ENCODE results near the gene SPG11.
"Not testable (repeated sequence)": the region's sequence is repeated elsewhere in the genome, so short reads cannot be mapped to it uniquely, and the experiment has no call there.

The SPG11 gene

DNA sequence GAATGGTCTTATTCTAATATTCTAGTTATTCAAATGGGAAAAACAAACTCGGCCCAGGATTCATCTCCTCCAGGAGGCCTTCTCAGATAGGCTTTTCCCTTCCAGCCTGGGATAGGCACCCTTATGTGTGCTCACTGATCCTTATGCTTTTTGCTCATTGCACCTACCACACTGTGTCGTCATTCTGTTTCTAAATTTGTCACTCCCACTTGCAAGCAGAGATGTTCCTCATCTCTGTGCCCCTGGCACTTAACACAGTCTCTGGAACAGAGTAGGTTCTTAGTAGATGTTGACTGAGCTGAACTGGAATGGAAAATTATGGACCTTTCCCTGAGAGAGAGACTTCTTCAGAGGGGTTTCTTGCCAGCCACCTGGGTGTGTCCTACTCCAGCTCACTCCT is 18.7 kb upstream of the SPG11 start:
- no peak for DNase-seq (ENCODE audit: low read depth)

- DNase-seq (ENCODE audit: low read depth) = no peak
Observed at GRCh38 chr15:44676676-44677075, 13.2 kb upstream of the SPG11 start.

GRCh38 chr15:44675911-44676310 is 12.4 kb upstream of the SPG11 start:
- no peak for DNase-seq (ENCODE audit: low read depth)

DNA sequence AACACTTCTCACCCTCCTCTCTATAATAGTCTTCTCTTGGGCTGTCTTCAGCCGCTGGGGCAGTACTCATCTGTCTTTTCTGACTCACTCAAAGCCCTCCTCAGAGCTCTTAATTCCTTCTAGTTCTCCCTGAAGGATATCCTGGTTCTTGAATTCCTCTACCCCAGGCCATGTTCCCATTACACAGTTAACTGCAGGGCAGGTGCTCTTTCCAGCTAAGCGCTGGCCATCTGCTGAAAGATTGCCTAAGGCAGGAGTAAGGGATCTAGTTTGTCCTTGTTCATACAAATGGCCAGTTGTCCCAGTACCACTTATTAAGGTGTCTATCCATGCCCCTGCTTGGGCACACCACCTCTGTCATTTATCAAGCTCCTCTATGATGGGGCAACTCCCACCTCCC is 10.2 kb upstream of the SPG11 start:
- DNase-seq (ENCODE audit: low read depth) = no peak

- DNase-seq (ENCODE audit: low read depth) = no peak
Observed at GRCh38 chr15:44670087-44670950, 6.9 kb upstream of the SPG11 start.

- no peak for DNase-seq (ENCODE audit: low read depth)
Observed at GRCh38 chr15:44668921-44669320, 5.5 kb upstream of the SPG11 start.

DNA sequence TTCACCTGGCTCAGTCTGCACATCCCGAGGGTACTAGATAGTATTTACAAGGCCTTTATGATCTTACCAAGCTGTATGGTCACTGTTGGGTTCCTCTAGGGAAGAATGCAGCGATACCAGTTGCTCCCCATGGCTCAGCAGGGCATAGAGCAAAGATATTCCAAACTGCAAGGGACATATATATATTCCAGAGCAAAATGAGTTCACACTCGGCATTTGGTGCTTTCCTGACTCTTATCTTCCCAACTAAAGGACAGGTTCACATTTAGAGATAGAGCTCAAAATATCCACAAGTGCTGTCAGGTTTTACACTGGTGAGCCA is 3.5 kb upstream of the SPG11 start:
- no peak for DNase-seq (ENCODE audit: low read depth)

- no peak for DNase-seq (ENCODE audit: low read depth)
Observed at GRCh38 chr15:44666210-44667038, 3.0 kb upstream of the SPG11 start.

- DNase-seq (ENCODE audit: low read depth) = peak; percentile 1
Observed at GRCh38 chr15:44662478-44663409, 718 bp downstream of the SPG11 start.

GRCh38 chr15:44661576-44661975 is 1.9 kb downstream of the SPG11 start:
- DNase-seq (ENCODE audit: low read depth) = no peak

- no peak for DNase-seq (ENCODE audit: low read depth)
Observed at GRCh38 chr15:44659056-44659455, 4.4 kb downstream of the SPG11 start.

- no peak for DNase-seq (ENCODE audit: low read depth)
Observed at GRCh38 chr15:44657378-44657777, 6.1 kb downstream of the SPG11 start.

GRCh38 chr15:44656913-44657312 is 6.5 kb downstream of the SPG11 start:
- no peak for DNase-seq (ENCODE audit: low read depth)

DNA sequence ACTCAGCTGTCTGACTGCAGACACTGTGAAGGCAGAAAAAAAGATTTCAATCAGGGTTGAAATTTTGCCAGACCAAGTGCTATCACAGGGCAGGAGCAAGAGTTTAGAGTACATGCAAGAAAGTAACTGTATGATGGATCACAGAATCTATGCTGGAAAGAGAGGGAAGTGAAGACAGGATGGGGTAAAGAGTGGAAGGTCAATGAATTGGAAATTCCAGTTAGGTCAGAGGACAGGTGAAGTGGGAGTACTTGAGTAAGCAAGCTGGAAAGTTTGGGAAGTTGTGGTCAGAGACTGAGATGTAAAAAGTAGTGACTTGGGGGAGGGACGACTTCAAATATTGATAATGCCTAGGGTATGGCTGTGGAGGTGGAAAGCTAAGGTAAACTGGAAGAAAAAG is 7.2 kb downstream of the SPG11 start:
- no peak for DNase-seq (ENCODE audit: low read depth)

GRCh38 chr15:44654858-44655257 is 8.6 kb downstream of the SPG11 start:
- DNase-seq (ENCODE audit: low read depth) = peak; percentile 39

- DNase-seq (ENCODE audit: low read depth) = no peak
Observed at GRCh38 chr15:44647637-44648036, 15.8 kb downstream of the SPG11 start.

- DNase-seq (ENCODE audit: low read depth) = no peak
Observed at GRCh38 chr15:44647036-44647435, 16.4 kb downstream of the SPG11 start.

GRCh38 chr15:44646460-44646859 is 17.0 kb downstream of the SPG11 start:
- DNase-seq (ENCODE audit: low read depth) = no peak

DNA sequence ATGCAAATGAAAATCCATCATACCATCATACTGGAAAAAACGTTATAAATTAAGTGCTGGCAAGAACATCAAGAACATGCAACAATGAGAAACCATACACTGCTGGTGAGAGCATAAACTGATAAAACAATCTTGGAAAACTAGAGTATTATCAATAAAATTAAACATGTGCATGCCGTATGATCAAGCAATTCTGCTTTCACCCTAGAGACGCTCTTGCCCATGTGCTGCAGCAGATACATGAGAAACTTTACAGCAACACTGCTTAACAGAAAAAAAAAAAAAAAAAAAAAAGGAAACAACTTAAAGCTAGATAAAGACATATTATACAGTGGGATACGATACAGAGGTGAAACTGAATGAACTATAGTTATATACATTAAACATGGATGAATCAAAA is 21.8 kb downstream of the SPG11 start:
- no peak for DNase-seq (ENCODE audit: low read depth)

GRCh38 chr15:44636976-44637375 is 26.5 kb downstream of the SPG11 start:
- DNase-seq (ENCODE audit: low read depth) = no peak

DNA sequence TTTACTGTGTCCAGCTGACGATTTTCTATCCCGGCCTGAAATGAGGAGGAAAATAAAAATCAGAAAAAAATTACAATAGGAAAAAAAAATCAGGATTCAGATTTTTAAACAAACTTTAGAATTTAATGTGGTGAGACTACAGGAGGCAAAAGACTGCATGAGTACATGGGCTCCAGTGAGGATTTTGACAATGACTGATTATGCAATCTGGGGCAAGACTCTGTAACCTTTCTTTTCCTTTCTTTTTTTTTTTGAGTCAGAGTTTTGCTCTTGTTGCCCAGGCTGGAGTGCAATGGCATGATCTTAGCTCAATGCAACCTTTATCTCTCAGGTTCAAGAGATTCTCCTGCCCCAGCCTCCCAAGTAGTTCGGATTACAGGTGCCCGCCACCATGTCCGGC is 29.9 kb downstream of the SPG11 start:
- DNase-seq (ENCODE audit: low read depth) = peak; percentile 19

GRCh38 chr15:44625286-44625685 is 38.2 kb downstream of the SPG11 start:
- not testable (repeated sequence) for DNase-seq (ENCODE audit: low read depth)
